GM12872 (cell line): ENCODE measurements around the gene MCRIP2.
A peak's percentile ranks its signal among the peaks of the same experiment; 100 is the strongest.

Experiments used
- CTCF ChIP-seq: IDR thresholded peaks from 3 replicates; pipeline ENCODE4 v1.5.1; 2011; ENCODE audit warnings: low read depth, mild to moderate bottlenecking, low read length, moderate library complexity; ENCODE audit not compliant: insufficient read depth

MCRIP2 gene

GRCh38 chr16:596736-597060 is 44.9 kb upstream of the MCRIP2 start:
- TF ChIP-seq CTCF, result no peak

GRCh38 chr16:598823-599739 is 42.5 kb upstream of the MCRIP2 start:
- no peak for TF ChIP-seq CTCF

- TF ChIP-seq CTCF, result peak; percentile 38
Observed at GRCh38 chr16:600781-601180, 40.8 kb upstream of the MCRIP2 start.

GRCh38 chr16:603933-604332 is 37.7 kb upstream of the MCRIP2 start:
- no peak for TF ChIP-seq CTCF

- no peak for TF ChIP-seq CTCF
Observed at GRCh38 chr16:606656-607307, 34.8 kb upstream of the MCRIP2 start.

GRCh38 chr16:608019-608418 is 33.6 kb upstream of the MCRIP2 start:
- no peak for TF ChIP-seq CTCF

- TF ChIP-seq CTCF, result no peak
Observed at GRCh38 chr16:609316-609715, 32.3 kb upstream of the MCRIP2 start.
